GM12874 (cell line): Measurements from ENCODE around the gene OR56A5.

ENCODE experiments used
- CTCF ChIP-seq: IDR thresholded peaks from 2 replicates; pipeline ENCODE4 v1.5.1; 2011; ENCODE audit warnings: low read depth, mild to moderate bottlenecking, control low read depth, low read length, moderate library complexity; ENCODE audit not compliant: insufficient read depth

OR56A5 gene

GRCh38 chr11:5966958-5967357, 1.3 kb downstream of the OR56A5 start:
- no peak for TF ChIP-seq CTCF

- no peak for TF ChIP-seq CTCF
Observed at GRCh38 chr11:5955586-5955985, 12.7 kb downstream of the OR56A5 start.

GRCh38 chr11:5941951-5942350, 26.3 kb downstream of the OR56A5 start, which contains the start of gene OR56A3:
Gene OR56A3 (plus strand): TSS chr11:5942251. CDS start chr11:5947347, 5,096 bp downstream.
- TF ChIP-seq CTCF, result no peak

- TF ChIP-seq CTCF, result no peak
Observed at GRCh38 chr11:5940748-5941147, 27.5 kb downstream of the OR56A5 start.

- TF ChIP-seq CTCF, result no peak
Observed at GRCh38 chr11:5938603-5938965, 29.7 kb downstream of the OR56A5 start.

GRCh38 chr11:5937868-5938602, 30.3 kb downstream of the OR56A5 start:
- no peak for TF ChIP-seq CTCF

GRCh38 chr11:5933116-5933515, 35.2 kb downstream of the OR56A5 start:
- no peak for TF ChIP-seq CTCF
